NCI-H146 treated with DMSO at 0.1 percent for 48 hours (cell line): Measurements from ENCODE around the gene S100A9.
"Not testable (repeated sequence)": the region's sequence is repeated elsewhere in the genome, so short reads cannot be mapped to it uniquely, and the experiment has no call there.

ENCODE experiments used
- DNase-seq: peaks from one replicate; lab custom pipeline; 2025; ENCODE audit not compliant: unreplicated experiment; lab: John Stamatoyannopoulos, UW

The S100A9 gene

GRCh38 chr1:153404768-153405167, 47.1 kb downstream of the S100A9 start:
- no peak for DNase-seq

GRCh38 chr1:153405825-153406599, 48.4 kb downstream of the S100A9 start:
- not testable (repeated sequence) for DNase-seq

- DNase-seq = not testable (repeated sequence)
These were observed 49.6 kb downstream of the S100A9 start for GRCh38 chr1:153407274-153407673.
